Measurements from ENCODE around the gene CEP97.

The CEP97 gene

GRCh38 chr3:101724329-101725193 lies at the start of gene CEP97 (continued):
- no peak for TF ChIP-seq ZNF274 (IDR thresholded peaks at IDR 0.05; ENCODE audit: low read length)
- no peak for TF ChIP-seq ZNF274 (tag by site-specific recombination; IDR thresholded peaks at IDR 0.05; ENCODE audit: borderline replicate concordance)
- TF ChIP-seq ZNF747 (tag by site-specific recombination; IDR thresholded peaks at IDR 0.05): no peak
- no peak for TF ChIP-seq ZNF830 (tag by site-specific recombination; IDR thresholded peaks at IDR 0.05; ENCODE audit: low read depth)

GRCh38 chr3:101675709-101676215 lies 48.7 kb upstream of the CEP97 start:
- POLR2A ChIA-PET: interaction anchor here (1.1 to 3.6 kb wide), 5 partner anchors 11 to 102 kb away, joined by 3 to 65 read pairs (median 8); partner anchors contain the start of genes CEP97, PCNP and RPL24

GRCh38 chr3:101676216-101676764 lies 48.1 kb upstream of the CEP97 start:
- no peaks in the 10 kb centered on the region for H3K9me3 ChIP-seq (ENCODE audit: control insufficient read depth, insufficient read depth, low read depth, low read length)
- POLR2A ChIA-PET: interaction anchor here (0.5 to 3.6 kb wide), 7 partner anchors 10 to 1355 kb away, joined by 3 to 65 read pairs (median 5); partner anchors contain the start of genes CEP97, PCNP, RPL24 and TRMT10C
- H3K36me3 ChIP-seq (ENCODE audit: control insufficient read depth in 2 of 2, insufficient read depth in 1 of 2, low read length in 2 of 2): peaks cover 3 to 25% of the 10 kb centered on the region in 2 experiments
- H3K4me1 ChIP-seq (ENCODE audit: control insufficient read depth, insufficient read depth, low read length): no peaks in the 10 kb centered on the region
- H3K4me3 ChIP-seq (ENCODE audit: low read depth, low read length): peak overlapping the region; percentile 94
- CTCF ChIA-PET: interaction anchor here (1.1 to 1.2 kb wide), 2 partner anchors 8 to 552 kb away, joined by 4 to 5 read pairs; no protein-coding TSS in a partner anchor
- peak overlapping the region; percentile 71 for H3K27ac ChIP-seq (ENCODE audit: extremely low read depth, low read depth, low read length)
- TF ChIP-seq TRIM28 (IDR thresholded peaks at IDR 0.05; ENCODE audit: borderline replicate concordance, low read length) (no peak; the same call in 1 of the 2 replicates), ZNF335 (tag by site-specific recombination; conservative IDR thresholded peaks at IDR 0.05) (peak; percentile 78), ZNF529 (tag by site-specific recombination; IDR thresholded peaks at IDR 0.05; ENCODE audit: insufficient replicate concordance) (no peak), ZFP3 (tag by site-specific recombination; IDR thresholded peaks at IDR 0.05; ENCODE audit: low read depth) (no peak), KLF9 (tag by site-specific recombination; IDR thresholded peaks at IDR 0.05; ENCODE audit: low read depth) (peak; percentile 61; the same call in 1 of the 2 replicates), ZNF658 (tag by site-specific recombination; IDR thresholded peaks at IDR 0.05) (no peak), ZNF843 (tag by site-specific recombination; IDR thresholded peaks at IDR 0.05) (no peak), ZNF501 (tag by site-specific recombination; IDR thresholded peaks at IDR 0.05) (peak; percentile 16; the same call in 1 of the 2 replicates), FEZF1 (tag by site-specific recombination; IDR thresholded peaks at IDR 0.05) (no peak), ZNF23 (tag by site-specific recombination; IDR thresholded peaks at IDR 0.05; ENCODE audit: borderline replicate concordance) (no peak), ZXDB (tag by site-specific recombination; IDR thresholded peaks at IDR 0.05) (0 out of 2 replicates have a peak, but pooled peaks have one; percentile 21), ZNF362 (tag by site-specific recombination; IDR thresholded peaks at IDR 0.05) (no peak), MYNN (tag by site-specific recombination; IDR thresholded peaks at IDR 0.05; ENCODE audit: borderline replicate concordance) (no peak), ZFP69B (tag by site-specific recombination; IDR thresholded peaks at IDR 0.05) (no peak; the same call in 1 of the 2 replicates), ZNF24 (tag by site-specific recombination; IDR thresholded peaks at IDR 0.05) (no peak), ZFHX2 (tag by site-specific recombination; conservative IDR thresholded peaks at IDR 0.05) (peak; percentile 10; the same call in 1 of the 2 replicates), ZBTB10 (tag by site-specific recombination; IDR thresholded peaks at IDR 0.05) (no peak), CTCF (tag by site-specific recombination; IDR thresholded peaks at IDR 0.05) (peak; percentile 33; the same call in 1 of the 2 replicates), EGR2 (tag by site-specific recombination; IDR thresholded peaks at IDR 0.05; ENCODE audit: low read depth) (no peak), ZEB2 (tag by site-specific recombination; IDR thresholded peaks at IDR 0.05) (no peak), ZNF768 (tag by site-specific recombination; IDR thresholded peaks at IDR 0.05) (no peak)

More at GRCh38 chr3:101675709-101676215, 48.7 kb upstream of the CEP97 start:
- Histone ChIP-seq H3K9me3 (ENCODE audit: control insufficient read depth, insufficient read depth, low read depth, low read length) (no peaks in the 10 kb centered on the region), H3K27ac (ENCODE audit: extremely low read depth, low read depth, low read length) (0 out of 2 replicates have a peak overlapping the region, but pooled peaks have one; percentile 29), H3K4me3 (ENCODE audit: low read depth, low read length) (peak overlapping the region; percentile 94), H3K36me3 (ENCODE audit: control insufficient read depth in 2 of 2, insufficient read depth in 1 of 2, low read length in 2 of 2) (peaks cover 0 to 25% of the 10 kb centered on the region in 2 experiments; a peak in 1 of 3 replicates), H3K4me1 (ENCODE audit: control insufficient read depth, insufficient read depth, low read length) (no peaks in the 10 kb centered on the region)
- TF ChIP-seq ZNF792 (tag by site-specific recombination; IDR thresholded peaks at IDR 0.05): no peak
- 0 out of 2 replicates have a peak, but pooled peaks have one; percentile 6 for TF ChIP-seq ZNF335 (tag by site-specific recombination; conservative IDR thresholded peaks at IDR 0.05)
- peak; percentile 52 for TF ChIP-seq ZNF366 (tag by site-specific recombination; conservative IDR thresholded peaks at IDR 0.05)
- TF ChIP-seq ZNF600 (tag by site-specific recombination; IDR thresholded peaks at IDR 0.05): peak; percentile 16; the same call in 1 of the 2 replicates
- CTCF ChIA-PET: interaction anchor here (1.1 to 1.2 kb wide), 2 partner anchors 9 to 553 kb away, joined by 4 to 5 read pairs; no protein-coding TSS in a partner anchor

Measured in HEK293 (cell line).